RWPE1 (cell line): ENCODE measurements around the gene CD200R1.

ENCODE experiments used
- CTCF ChIA-PET: fragments of 350-600 bp; sonication (Branson Sonifier 250); formaldehyde crosslinking; extraction: SDS; loops from one replicate; lab custom pipeline; 2021; lab: Yijun Ruan, JAX
- POLR2A ChIA-PET: fragments of 400-600 bp; formaldehyde crosslinking; extraction: SDS; loops from one replicate; lab custom pipeline; 2020; ENCODE audit warnings: antibody characterized with exemption; ENCODE audit not compliant: low non-redundant PET; lab: Yijun Ruan, JAX
- DNase-seq: peaks from one replicate; pipeline ENCODE4 v3.0.0; 2012; ENCODE audit warnings: low spot score
- H3K27ac ChIP-seq: fragments of 450-650 bp; 2 replicates; pipeline ENCODE4 v1.5.1; 2017
- TF ChIP-seq, protein P1 (sequence below): fragments of 450-650 bp; conservative IDR thresholded peaks from 2 replicates; pipeline ENCODE4 v1.5.1; 2017; ENCODE audit warnings: low read depth, mild to moderate bottlenecking

The CD200R1 gene

DNA sequence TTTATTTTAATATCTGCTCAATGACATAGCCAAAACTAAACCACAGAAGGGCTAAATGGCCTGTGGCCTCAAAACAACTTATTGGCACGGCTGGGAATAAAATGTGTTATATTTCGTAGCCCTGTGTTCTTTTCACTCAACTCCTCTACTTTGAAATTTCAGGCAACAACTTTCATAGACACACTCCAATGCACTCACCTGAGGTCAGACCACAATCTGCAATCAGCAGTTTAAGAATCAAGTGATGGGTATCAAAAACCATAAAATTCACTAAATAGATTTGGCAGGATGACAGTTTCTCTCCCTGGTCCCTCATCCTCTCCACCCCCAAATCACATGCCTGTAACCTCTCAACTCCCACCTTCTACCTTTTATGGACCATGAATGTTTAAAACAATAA lies 2.0 kb upstream of the CD200R1 start:
- POLR2A ChIA-PET = no interaction called here
- CTCF ChIA-PET = no interaction called here
- TF ChIP-seq, protein P1, sequence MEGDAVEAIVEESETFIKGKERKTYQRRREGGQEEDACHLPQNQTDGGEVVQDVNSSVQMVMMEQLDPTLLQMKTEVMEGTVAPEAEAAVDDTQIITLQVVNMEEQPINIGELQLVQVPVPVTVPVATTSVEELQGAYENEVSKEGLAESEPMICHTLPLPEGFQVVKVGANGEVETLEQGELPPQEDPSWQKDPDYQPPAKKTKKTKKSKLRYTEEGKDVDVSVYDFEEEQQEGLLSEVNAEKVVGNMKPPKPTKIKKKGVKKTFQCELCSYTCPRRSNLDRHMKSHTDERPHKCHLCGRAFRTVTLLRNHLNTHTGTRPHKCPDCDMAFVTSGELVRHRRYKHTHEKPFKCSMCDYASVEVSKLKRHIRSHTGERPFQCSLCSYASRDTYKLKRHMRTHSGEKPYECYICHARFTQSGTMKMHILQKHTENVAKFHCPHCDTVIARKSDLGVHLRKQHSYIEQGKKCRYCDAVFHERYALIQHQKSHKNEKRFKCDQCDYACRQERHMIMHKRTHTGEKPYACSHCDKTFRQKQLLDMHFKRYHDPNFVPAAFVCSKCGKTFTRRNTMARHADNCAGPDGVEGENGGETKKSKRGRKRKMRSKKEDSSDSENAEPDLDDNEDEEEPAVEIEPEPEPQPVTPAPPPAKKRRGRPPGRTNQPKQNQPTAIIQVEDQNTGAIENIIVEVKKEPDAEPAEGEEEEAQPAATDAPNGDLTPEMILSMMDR = no peak
- no peak overlapping the region for H3K27ac ChIP-seq
- DNase-seq = no peak

DNA sequence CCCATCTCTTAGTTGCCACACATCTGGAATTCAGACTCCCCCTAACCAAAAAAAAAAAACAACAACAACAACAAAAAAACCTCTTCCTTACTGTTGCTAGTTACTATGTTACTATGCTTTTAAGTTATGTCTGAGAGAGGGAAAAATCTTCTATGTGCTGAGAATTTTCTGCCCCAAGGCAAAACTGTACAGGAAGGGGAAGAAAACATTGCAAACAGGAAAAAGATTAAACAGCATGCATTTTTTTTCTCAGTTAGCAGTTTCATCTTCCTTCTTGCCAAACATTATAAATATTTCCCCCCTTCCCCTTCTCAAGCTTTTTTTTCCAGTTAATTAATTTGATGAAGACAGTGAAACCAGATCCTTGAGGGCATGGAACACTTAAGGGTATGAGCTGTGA lies 1.1 kb upstream of the CD200R1 start:
- ChIA-PET POLR2A (no interaction called here), CTCF (interaction anchor here (1.0 kb wide), 1 partner anchor 334 kb away, joined by 4 read pairs; no protein-coding TSS in a partner anchor)
- H3K27ac ChIP-seq = no peak overlapping the region
- TF ChIP-seq, protein P1 = no peak
- no peak for DNase-seq

DNA sequence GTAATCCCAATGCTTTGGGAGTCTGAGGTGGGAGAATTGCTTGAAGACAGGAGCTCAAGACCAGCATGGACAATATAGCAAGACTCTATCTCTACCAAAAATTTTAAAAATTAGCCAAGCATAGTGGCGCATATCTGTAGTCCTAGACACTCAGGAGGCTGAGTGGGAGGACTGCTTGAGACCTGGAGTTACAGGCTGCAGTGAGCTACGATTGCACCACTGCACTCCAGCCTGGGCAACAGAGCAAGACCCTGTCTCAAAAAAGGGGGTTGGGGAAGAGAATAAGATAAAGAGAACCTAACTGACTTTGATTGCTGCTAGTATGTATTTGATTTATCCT lies 755 bp downstream of the CD200R1 start:
- CTCF ChIA-PET = interaction anchor here (1.1 kb wide), 1 partner anchor 239 kb away, joined by 3 read pairs; no protein-coding TSS in a partner anchor
- DNase-seq = no peak
- POLR2A ChIA-PET = no interaction called here
- TF ChIP-seq, protein P1 = no peak
- no peak overlapping the region for H3K27ac ChIP-seq

DNA sequence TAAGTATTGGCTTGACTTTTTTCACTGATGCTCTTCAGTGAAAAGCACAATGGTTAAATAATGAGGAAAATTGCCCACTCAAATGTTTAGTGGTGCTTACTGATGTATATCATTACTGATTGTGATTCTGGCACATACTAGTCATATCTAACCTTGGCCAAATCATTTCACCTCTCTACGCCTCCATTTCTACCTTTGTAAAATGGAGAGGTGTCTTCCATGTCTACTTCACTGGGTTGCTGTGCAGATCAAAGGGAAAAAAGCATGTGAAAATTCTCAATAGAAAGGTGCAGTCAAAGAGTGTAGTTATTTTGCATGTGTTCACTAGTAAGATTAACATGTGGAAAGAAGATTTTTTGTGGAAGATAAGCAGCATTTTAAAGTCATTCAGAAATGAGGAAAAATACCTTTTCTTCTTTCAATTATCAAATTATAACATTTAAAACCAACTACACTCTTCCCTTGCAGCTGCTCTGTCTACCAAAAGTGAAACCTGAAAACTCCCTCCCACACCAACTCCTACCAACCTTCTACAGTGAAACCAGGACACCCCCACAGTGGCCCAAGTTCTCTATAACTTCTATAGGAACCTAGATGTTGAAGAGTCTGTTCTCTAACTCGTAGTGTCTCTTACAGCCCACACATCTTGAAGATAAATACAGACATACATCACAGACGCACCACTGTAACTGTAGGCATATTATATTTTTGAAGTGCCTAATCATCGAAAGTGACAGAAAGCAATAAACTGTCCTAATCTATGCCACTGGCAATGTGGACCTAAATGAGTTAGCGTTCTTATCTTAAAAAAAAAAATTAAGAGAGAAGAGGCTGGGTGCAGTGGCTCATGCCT lies 1.4 kb downstream of the CD200R1 start:
- DNase-seq = no peak
- H3K27ac ChIP-seq = no peak overlapping the region
- ChIA-PET CTCF (interaction anchor here (0.8 to 1.1 kb wide), 2 partner anchors 11 to 239 kb away, joined by 3 read pairs; no protein-coding TSS in a partner anchor), POLR2A (no interaction called here)
- TF ChIP-seq, protein P1 = no peak

DNA sequence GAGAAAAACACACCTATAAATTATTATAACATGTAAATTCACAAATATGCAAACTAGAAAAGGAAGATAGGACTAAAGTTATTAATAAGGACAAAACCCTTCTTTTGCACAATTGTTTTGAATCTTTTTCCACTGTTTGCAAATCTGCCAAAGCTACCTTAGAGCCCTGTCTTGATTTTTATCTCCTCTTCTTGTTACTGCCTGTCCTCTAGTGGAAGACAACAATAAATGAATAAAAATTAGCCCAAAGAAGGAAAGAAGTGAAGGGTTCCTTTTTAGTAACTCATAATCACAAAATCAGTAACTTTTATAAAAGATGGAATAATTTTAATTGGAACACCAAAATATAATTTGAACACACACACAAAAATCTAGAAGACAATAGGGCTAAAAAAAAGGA lies 2.7 kb downstream of the CD200R1 start:
- no peak for DNase-seq
- H3K27ac ChIP-seq = no peak overlapping the region
- ChIA-PET CTCF (interaction anchor here (0.7 kb wide), 2 partner anchors 390 to 393 kb away, joined by 4 to 8 read pairs; no protein-coding TSS in a partner anchor), POLR2A (no interaction called here)
- TF ChIP-seq, protein P1 = no peak

DNA sequence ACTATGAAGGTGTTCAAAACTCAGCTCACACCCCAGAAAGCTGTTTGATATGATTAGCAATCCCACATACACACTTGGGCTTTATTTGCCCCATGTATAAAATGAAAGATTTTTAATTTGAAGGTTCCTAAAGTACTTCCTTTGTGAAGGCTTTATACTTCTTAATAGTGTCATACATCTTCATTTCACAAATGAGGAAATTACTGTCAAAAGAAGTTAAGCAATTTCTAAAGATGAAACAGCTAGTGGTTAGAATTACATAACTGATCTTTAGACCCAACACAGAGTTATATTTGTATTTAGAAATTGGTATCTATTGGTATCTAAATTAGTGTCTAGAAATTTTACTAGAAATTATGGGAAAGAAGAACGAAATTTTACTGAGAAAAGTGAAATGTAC lies 7.1 kb downstream of the CD200R1 start:
- POLR2A ChIA-PET = no interaction called here
- no peak overlapping the region for H3K27ac ChIP-seq
- TF ChIP-seq, protein P1 = no peak
- CTCF ChIA-PET = interaction anchor here (0.7 kb wide), 1 partner anchor 70 kb away, joined by 3 read pairs; no protein-coding TSS in a partner anchor
- DNase-seq = no peak
